GM18858 (cell line): ENCODE data around the gene PLEKHM3.
"Not testable (repeated sequence)": the region's sequence is repeated elsewhere in the genome, so short reads cannot be mapped to it uniquely, and the experiment has no call there.

Source experiments
- ATAC-seq: cut with Tn5 transposase; IDR thresholded peaks from one replicate; pipeline ENCODE4 v1.9.1; 2021; ENCODE audit not compliant: unreplicated experiment

Gene PLEKHM3

DNA sequence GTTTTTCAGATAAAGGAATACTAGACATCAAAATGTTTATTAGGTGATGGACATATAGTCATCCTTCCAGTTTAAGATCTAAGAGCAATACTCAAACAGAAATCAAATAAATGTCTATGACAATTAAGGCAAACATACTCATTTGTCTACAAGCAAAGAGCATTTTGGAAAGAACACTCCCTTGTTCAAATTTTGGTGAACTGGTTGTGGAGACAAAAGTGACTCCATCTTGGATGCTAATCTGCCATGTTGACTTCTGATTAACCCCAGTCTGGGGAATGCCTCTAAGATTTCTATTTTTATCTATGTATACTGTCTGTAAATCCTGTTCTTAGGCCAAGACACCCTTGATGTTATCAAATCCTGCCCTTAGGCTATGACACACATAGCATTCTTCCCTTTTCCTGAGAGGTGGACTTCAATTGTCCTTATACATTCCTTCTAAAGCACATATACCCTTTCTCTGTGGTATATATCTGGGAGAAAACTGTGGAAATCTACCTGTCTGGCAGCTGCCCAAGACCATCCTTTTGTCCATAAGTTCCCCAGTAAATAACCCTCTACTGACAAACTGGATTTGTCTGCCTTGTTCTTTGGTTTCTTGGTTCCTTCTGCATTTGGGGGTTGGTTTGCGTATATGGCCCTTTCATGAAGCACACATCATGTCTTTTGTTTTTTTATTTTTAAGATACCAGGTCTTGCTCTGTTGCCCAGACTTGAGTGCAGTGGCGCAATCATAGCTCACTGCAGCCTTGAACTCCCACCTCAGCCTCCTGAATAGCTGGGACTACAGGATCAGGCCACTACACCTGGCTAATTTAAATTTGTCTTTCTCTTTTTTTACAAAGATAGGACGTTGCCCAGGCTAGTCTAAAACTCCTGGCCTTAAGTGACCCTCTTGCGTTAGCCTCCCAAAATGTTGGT lies 12.5 kb upstream of the PLEKHM3 start:
- no peak for ATAC-seq

DNA sequence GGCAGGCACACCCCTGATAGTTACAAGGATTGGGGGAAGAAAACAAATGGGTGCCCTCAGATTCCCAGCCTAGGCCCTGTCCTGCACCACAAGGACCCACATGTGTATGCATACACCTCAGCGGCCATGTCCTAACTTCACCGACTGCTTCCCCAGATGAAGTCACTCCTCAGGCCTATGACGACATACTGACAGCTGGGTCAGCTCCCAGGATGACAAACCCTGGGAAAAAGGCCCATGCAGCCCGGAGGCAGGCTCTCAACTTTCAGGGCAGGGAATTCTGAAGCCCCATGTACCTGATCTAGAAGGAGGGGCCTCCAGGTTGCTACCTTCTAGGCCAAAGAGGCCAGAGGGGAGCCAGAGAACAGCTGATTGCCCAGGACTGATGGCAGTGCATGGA lies 11.0 kb upstream of the PLEKHM3 start:
- ATAC-seq, result no peak

DNA sequence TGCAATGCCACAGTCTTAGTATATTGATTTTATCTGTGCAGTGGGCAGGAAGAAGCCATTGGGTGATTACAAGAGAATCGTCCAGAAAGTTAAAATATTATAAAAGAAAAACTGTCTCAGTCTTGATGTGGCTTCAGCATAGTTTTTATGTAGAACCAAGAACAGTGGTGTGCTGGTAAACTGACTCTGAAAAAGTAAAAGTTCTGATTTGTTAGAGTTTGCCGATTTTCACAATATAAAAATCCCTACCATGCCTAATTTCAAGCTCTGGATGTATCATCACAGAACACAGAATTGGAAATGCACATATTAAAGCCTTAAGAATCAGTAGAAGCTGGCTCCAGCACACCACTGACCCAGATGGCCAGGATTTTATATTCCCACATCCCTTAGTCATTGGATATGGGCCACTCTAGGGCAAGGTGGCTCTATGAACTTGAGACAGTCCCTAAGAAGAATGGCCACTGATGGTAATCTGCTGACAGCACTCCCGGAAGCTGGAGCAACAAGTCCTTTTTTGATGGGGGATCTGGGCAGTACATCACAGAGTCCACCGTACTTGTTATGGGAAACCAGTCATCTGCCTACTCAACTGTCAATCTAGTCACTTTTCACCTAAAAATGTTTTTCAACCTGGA lies 9.3 kb upstream of the PLEKHM3 start:
- no peak for ATAC-seq

DNA sequence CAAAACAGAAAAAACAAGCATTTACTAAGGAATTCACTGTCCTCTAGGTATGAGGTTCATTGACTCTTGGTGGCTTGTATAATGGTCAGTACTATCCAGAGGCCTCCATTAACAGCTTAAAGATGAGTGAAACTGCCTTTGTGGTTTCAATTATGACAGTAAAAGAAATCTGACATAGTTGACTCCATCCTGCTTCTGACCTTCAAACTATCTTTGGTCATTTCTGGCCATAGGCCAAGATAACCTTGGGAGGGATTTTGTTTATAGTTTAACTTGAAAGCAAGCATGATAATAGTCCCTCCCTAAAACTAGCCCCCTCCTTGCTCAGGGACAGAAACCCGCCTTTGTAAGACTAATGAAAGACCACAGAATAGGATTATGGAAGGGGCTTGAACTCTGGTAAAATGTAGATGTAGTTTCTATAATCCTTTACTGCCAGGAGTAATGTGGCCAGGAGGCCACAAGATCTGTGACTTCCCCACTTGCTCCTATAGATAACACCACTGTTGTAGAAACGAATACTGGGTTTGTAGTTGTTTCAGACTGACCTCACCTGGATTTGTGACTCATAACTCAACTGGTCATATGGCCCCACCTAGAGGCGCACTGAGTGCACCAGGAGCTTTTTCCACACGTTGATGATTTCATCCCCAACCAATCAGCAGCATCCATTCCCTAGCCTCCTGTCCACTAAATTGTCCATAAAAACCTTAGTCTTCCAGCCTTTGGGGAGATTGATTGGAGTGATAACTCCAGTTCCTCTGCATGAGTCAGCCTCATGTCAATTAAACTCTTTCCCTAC lies 8.6 kb upstream of the PLEKHM3 start:
- peak; percentile 77 for ATAC-seq

DNA sequence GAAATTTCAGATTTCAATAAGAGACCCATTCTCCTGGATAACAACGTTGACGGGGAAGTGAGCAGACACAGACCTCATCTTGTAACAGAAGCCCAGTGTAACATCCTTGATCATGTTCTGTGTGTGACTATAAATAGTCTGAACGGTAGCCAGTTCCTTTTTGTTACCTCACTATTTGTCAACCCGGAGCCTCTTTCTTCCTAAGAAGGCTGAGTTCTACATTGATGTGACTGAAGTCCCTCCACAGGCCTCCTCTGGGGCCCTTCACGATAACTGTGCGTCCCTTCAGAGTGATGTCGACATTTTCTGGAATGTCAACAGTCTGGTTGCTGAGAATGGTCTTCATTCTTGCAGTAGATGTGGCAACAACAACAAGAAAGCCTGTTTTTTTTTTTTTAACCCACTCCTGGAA lies 6.3 kb upstream of the PLEKHM3 start:
- no peak for ATAC-seq

DNA sequence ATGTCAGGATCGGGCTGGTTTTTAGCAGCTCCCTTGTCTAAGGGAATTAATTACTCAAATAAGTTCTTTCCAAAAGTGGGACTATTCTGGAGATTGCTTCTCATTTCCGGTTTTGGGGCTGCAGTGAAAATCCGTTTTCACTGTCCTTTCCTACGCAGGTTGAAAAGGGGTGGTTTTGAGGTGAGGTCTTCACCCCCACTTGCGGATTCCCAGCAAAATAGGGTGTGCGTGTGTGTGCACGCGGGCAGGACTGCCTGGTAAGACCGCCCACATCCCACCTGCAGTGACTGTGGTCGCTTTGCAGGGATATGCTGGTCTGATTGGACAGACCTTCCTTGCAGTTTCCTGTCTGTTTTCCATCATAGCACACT lies 472 bp upstream of the PLEKHM3 start:
- ATAC-seq, result no peak

DNA sequence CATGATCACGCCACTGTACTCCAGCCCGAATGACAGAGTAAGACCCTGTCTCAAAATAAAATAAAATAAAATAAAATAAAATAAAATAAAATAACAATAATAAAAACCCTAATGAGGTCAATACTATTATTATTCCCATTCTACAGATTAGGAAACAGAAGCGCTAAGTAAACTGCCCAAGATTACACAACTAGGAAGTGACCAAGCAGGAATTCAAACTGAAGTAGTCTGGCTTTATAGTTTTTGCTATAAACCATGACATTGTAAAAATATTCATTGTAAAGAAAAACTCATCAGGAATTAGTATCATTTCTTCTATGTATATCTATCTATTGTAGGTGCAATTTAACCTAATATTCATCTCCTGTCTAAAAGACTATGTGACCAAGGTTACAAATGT lies 1.2 kb downstream of the PLEKHM3 start:
- no peak for ATAC-seq

DNA sequence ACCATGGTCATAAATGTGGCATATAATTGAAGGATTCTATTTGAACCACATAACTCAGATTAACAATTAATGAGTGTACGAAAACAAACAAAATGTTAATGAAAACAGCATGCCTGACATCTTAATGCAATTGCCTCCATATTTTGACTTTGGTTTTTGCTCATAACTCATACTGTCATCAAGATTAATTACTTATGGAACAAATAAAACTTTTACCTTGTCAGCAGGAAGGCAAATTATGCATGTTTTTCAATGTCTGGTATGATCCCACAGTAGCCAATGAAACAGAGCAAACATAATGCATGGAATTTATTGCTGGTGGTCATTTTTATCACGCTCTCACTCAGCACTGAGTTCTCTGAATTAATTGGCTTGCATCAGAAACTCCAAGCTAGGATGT lies 5.1 kb downstream of the PLEKHM3 start:
- ATAC-seq, result no peak

DNA sequence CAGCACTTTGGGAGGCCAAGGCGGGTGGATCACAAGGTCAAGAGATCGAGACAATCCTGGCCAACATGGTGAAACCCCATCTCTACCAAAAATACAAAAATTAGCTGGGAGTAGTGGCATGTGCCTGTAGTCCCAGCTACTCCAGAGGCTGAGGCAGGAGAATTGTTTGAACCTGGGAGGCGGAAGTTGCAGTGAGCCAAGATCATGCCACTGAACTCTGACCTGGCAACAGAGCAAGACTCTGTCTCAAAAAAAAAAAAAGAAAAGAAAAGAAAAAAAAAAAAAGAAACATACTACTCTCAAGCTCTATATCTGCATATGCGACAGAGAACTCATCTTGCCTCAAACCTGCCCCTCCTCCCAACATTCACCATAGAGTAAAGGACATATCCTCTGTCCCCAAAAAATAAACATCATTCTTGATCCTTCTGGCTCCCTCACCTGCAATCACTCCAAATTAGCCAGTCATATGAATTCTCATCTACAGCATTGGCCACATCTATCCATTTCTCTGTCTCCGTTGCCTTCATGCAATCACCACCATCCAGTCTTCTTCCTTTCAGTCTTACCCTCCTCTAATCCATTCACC lies 7.1 kb downstream of the PLEKHM3 start:
- not testable (repeated sequence) for ATAC-seq

DNA sequence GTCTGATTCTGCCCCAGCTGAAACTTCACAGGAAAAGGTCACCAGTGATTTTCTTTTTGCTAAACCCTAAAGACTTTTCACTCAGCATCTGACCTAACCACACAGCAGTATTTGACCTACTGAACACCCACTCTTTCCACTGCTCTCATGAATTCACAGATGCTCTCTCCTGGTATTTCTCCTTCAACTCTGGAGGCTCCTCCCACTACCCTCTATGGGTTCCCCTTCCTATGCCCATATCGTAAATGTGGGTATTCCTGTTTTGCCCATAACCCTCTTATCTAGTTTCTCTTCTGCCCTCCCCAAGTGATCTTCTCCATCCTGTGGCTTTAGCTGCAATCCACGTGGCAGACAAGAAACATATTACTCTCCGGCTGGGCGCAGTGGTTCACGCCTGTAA lies 7.6 kb downstream of the PLEKHM3 start:
- ATAC-seq, result no peak

DNA sequence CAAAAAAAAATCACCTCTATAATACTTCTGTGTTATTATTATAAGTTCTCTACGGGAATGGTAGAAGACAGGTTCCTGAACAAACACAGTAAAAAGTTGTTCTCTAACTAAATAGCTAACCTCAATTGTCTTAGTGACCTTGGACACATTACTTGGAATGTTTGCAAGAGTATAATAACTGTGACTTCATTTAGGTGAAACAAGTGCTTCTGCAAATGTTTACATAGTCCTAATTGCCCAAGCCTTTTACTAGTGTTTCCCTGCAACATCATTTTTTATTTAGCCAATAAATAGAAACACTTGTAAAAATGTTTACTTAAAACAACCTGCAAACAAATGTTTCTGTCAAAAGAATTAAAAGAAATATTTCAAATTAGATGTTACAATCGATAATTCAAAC lies 9.9 kb downstream of the PLEKHM3 start:
- no peak for ATAC-seq

DNA sequence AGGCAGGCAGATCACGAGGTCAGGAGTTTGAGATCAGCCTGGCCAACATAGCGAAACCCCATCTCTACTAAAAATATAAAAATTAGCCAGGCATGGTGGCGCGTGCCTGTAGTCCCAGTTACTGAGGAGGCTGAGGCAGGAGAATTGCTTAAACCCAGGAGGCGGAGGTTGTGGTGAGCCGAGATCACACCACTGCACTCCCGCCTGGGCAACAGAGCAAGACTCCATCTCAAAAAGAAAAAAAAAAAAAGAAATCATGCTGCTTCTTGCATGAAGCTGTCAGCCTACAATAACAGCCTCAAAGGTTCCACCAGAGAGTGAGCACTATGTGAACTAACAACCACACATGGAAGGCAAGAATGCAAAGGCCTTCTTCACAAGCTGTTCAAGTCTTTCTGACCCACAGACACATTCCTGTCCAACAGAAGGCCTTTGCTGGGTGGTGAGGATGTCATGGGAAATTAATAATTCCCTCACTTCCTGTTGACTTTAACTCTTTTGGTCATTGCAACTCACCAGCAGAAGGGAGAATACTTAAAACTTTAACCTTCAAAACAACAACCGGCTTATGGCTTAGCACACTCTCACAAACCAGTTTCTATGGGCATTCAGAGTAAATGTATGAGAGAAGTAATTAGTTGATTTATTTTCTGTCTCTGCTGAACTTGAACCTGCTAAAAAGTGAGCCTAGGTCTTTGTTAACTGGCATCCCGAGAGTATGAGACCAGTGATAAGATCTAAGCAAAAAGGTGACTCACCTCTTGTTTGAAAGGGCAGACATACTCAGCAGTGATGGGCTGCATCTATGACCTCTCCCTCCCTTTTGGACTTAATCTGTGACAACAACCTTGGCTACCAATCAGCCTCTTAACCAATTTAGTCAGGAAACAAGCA lies 11.8 kb downstream of the PLEKHM3 start:
- ATAC-seq, result no peak

DNA sequence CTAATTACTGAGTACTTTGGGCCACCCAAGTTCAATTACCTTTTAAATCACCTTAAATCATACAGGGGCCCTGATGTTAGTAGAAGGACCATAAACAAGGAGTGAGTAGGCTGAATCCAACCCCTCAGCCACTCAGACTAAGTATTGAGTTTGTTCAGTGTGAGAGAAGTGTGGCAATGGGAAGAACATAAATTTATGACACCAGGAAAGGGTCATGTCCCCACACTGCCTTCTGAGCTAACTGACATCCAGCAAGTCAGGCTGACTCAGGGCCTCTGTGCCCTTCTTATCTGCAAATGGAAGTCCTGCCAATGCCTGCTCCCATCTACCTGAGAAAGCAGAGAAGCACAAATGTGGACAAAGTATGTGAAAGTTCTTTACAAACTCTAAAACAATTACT lies 12.9 kb downstream of the PLEKHM3 start:
- ATAC-seq, result no peak

DNA sequence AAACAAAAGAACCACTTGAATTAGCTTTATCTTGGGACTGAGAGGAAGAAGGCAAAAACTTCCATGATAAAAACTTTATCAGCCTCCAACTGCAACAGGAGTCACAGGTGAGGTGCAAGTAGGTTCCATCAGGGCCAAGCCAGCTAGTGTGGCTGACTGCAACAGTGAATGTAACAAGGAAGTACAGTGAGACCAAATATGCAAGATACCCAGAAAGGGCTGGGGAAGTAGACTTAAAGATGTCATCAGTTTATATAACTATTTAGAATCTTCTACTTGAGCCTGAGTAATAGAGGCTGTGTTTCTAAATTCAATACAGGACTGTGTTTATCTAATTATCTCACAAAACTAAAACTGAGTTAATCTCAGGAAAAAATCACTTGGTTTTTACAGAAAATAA lies 14.8 kb downstream of the PLEKHM3 start:
- no peak for ATAC-seq

DNA sequence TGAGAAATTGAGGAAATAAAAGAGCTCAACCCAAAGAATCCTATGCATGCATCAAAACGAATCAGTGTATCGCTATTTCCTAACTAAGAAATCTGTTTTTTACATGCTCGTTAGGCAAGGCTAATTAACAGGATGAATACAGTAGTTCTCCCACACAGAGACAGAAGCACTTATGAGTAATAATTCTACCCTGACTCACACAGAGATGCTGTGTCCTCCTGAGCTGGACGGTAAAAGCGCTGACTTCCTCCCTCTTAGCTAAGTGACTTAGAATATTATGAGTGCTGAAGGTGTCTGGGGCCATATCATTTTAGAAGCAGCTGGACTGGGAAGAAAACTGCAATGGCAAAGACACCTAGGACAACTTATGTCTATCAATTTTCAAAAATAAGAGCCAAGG lies 18.5 kb downstream of the PLEKHM3 start:
- ATAC-seq, result no peak

DNA sequence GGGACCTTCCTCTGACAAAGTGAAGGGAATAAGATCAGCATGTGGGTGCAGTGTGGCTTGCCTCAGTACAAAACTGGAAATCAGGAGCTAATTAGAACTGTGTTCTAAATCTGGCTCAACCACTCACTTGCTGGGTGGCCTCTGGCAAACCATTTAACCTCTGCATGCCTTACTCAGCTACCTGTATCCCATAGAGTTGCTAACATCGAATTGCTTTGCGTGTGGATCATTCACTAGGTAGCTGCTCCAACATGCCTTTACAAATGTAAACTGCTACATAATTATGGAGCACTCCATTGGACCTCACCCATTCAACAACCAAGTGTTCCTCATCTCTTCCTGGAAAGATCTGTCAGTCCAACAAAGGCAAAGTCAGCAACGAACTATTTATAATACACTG lies 19.0 kb downstream of the PLEKHM3 start:
- ATAC-seq, result no peak

DNA sequence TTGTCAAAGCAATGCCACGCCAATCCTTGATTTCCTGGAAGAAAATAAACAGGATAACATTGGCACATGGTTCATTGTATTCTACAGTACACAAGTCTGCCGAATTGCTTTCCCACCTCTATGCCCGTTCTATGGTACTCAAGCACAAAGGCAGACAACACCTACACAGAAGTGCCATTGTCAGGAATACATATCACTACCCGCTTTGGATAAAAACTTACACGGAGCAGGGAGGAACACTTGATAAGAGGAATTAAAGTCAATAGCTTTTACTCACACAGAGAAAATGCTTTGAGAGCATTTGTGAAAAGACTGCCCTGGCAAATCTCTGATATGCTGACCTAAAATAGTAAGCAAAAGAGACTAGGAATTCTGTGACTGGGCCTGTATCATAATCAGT lies 23.4 kb downstream of the PLEKHM3 start:
- ATAC-seq, result no peak

DNA sequence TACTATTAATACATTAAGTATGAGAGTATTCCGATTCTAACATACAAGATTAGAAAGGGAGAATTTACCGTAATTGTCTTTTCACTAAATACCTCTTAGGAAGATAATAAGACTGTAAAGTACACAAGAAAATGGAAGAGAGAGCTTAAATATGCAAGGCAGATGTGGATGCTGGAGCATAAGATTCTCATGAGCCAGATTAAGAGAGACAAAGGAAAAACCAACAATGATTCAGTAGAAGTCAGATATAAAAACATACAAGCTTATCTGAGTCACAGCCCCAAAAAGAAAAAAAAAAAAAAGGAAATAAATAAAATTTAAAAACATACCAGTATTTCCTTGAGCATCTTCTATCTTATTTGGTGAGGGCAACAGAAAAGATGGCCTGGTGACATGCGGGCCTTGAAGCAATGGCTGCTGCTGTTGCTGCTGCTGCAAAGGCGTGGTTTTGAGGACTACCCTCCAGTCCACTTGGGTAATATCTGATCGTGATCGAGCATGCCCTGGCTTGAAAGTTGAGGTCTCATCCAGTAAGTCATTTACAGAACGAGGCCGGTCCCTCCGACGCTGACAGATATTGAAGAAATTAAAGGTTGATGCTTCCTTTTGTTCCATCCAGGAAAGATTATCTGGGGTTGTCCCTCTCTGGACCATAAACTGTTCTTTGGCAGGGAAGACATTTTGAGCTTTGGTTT lies 24.5 kb downstream of the PLEKHM3 start:
- no peak for ATAC-seq

DNA sequence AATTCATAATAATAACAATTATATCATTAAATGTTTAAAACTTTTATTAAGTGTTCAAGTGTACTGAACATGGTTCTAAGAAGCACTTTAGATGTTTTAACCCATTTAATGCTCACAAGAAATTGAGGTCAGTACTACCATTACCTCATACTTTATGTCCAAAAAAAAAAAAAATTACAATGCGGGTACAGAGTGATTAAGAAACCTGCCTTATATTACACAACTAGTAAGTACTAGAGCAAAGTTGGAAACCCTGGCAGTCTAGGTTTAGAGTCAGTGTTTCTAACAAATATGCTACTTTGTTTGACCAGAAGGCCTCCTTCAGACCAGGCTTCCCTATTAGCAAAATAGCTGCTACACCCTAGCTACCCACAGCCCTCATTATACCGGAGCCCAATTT lies 28.5 kb downstream of the PLEKHM3 start:
- no peak for ATAC-seq

DNA sequence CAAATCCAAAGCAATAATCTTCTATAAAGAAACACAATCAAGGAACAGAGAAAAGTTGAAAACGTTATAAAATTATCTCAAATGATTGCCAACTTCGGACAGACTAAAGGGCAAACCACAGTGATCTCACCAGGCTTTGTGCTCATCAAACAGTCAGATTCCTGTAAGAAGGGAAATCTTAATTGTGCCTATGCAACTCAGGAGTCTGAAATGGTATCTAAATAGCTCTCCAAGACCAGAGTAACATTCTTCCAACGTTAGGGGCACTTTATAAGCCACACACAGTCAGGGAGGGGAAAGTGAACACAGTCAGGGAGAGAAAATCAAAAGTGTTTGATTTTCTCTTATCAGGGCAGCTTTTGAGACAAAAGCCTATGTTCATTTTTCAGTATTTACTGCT lies 29.4 kb downstream of the PLEKHM3 start:
- no peak for ATAC-seq
